Liver (tissue), 9 donors: Measurements from ENCODE around the gene RAD23A. TPM values are rescaled to one million over a fixed set of nuclear protein-coding genes. Genes with fewer than 3 reads are reported as not detected.

ENCODE experiments used
- DNase-seq: peaks from one replicate; pipeline ENCODE4 v3.0.0-alpha.2; 2017; ENCODE audit warnings: low spot score
- H3K27ac ChIP-seq, 2 donors: one replicate each; pipeline ENCODE4 v1.7.0; 2013; ENCODE audit warnings: inconsistent platforms in 2 of 2, low read length in 2 of 2, control low read depth in 1 of 2, low read depth in 1 of 2, mild to moderate bottlenecking in 1 of 2
- H3K27me3 ChIP-seq, 4 donors: one replicate each; pipeline versions ENCODE4 v1.6.1 to v1.7.0; 2013; ENCODE audit warnings: low read length in 3 of 4, inconsistent platforms in 1 of 4, mild to moderate bottlenecking in 1 of 4, moderate library complexity in 1 of 4; ENCODE audit not compliant: control insufficient read depth in 4 of 4, insufficient read depth in 4 of 4
- H3K36me3 ChIP-seq, 4 donors: one replicate each; pipeline versions ENCODE4 v1.6.1 to v1.7.0; 2013; ENCODE audit warnings: low read length in 3 of 4, mild to moderate bottlenecking in 3 of 4, low read depth in 1 of 4, moderate library complexity in 1 of 4; ENCODE audit not compliant: control insufficient read depth in 4 of 4, insufficient read depth in 3 of 4
- H3K4me1 ChIP-seq, 4 donors: one replicate each; pipeline versions ENCODE4 v1.6.1 to v1.7.0; 2013; ENCODE audit warnings: low read length in 3 of 4, mild to moderate bottlenecking in 3 of 4, moderate library complexity in 1 of 4; ENCODE audit not compliant: control insufficient read depth in 4 of 4, insufficient read depth in 4 of 4
- H3K4me3 ChIP-seq, 3 donors: one replicate each; pipeline versions ENCODE4 v1.6.1 to v1.7.0; 2013; ENCODE audit warnings: low read length in 3 of 3, control low read depth in 1 of 3, low read depth in 1 of 3, mild to moderate bottlenecking in 1 of 3
- H3K9ac ChIP-seq, 2 donors: one replicate each; pipeline ENCODE4 v1.7.0; 2013; ENCODE audit warnings: low read length in 2 of 2, mild to moderate bottlenecking in 2 of 2, moderate library complexity in 2 of 2, control low read depth in 1 of 2, low read depth in 1 of 2
- H3K9me3 ChIP-seq, 4 donors: one replicate each; pipeline versions ENCODE4 v1.6.1 to v1.7.0; 2013; ENCODE audit warnings: low read length in 3 of 4; ENCODE audit not compliant: control insufficient read depth in 4 of 4
- ATF3 ChIP-seq: IDR thresholded peaks from 2 replicates; pipeline ENCODE4 v1.6.1; 2016; ENCODE audit warnings: antibody characterized with exemption
- CTCF ChIP-seq: fragments of 150-350 bp; IDR thresholded peaks from 2 replicates; pipeline ENCODE4 v1.5.1; 2017; ENCODE audit warnings: improper control_type of control experiment, low read depth, low read length; ENCODE audit not compliant: missing input control
- GABPA ChIP-seq, 2 donors: IDR thresholded peaks in 1 of 2; conservative IDR thresholded peaks in 1 of 2; 2 replicates each; pipeline ENCODE4 v1.6.1; 2016; ENCODE audit warnings: antibody characterized with exemption in 2 of 2, mild to moderate bottlenecking in 1 of 2, moderate library complexity in 1 of 2
- HNF4A ChIP-seq, 2 donors: conservative IDR thresholded peaks; 2 replicates each; pipeline ENCODE4 v1.6.1; 2016; ENCODE audit warnings: antibody characterized with exemption in 2 of 2, mild to moderate bottlenecking in 2 of 2
- HNF4G ChIP-seq: IDR thresholded peaks from 2 replicates; pipeline ENCODE4 v1.6.1; 2016; ENCODE audit warnings: antibody characterized with exemption
- JUND ChIP-seq, 2 donors: IDR thresholded peaks; 2 replicates each; pipeline ENCODE4 v1.6.1; 2016; ENCODE audit warnings: antibody characterized with exemption in 2 of 2
- RAD21 ChIP-seq, 2 donors: IDR thresholded peaks; 2 replicates each; pipeline ENCODE4 v1.6.1; 2016; ENCODE audit warnings: antibody characterized with exemption in 2 of 2, mild to moderate bottlenecking in 2 of 2
- RXRA ChIP-seq, 2 donors: IDR thresholded peaks; 2 replicates each; pipeline ENCODE4 v1.6.1; 2017 to 2018; ENCODE audit warnings: antibody characterized with exemption in 2 of 2, mild to moderate bottlenecking in 1 of 2
- SP1 ChIP-seq: IDR thresholded peaks from 2 replicates; pipeline ENCODE4 v1.6.1; 2018; ENCODE audit warnings: antibody characterized with exemption, mild to moderate bottlenecking
- YY1 ChIP-seq: IDR thresholded peaks from 2 replicates; pipeline ENCODE4 v1.6.1; 2016; ENCODE audit warnings: antibody characterized with exemption, mild to moderate bottlenecking
- ZBTB33 ChIP-seq: IDR thresholded peaks from 2 replicates; pipeline ENCODE4 v1.6.1; 2016; ENCODE audit warnings: antibody characterized with exemption
- WGBS: extraction: QIAGEN DNeasy Blood & Tissue Kit; methylation state at CpG from one replicate; pipeline ENCODE4 v1.1.7; 2013; 5-methylcytosine and 5-hydroxymethylcytosine counted together
- polyA plus RNA-seq, 2 donors: library from polyadenylated mRNA; stranded (reverse) in 1 of 2; unstranded in 1 of 2; fragments of 200-250 nt in 1 of 2; fragments of >200 nt in 1 of 2; fragmentation: Nextera tagmentation in 1 of 2; extraction: Ambion mirVana in 1 of 2; gene quantifications; one replicate each; pipeline versions ENCODE4 v1.2.1 to v1.2.3, GENCODE V29; 2013 to 2015
- total RNA-seq, 2 donors: library from RNA; depleted of rRNA; stranded (reverse); fragments of >200 nt; gene quantifications; one replicate each; pipeline ENCODE4 v1.2.3, GENCODE V29; 2014
- donor health status: healthy.
- donor health status: healthy.
- donor health status: healthy.
- donor health status: healthy.
- donor health status: healthy.

The RAD23A gene
- total and polyA plus RNA-seq, 4 donors: 42.9 to 112 (median 66.8) TPM

DNA sequence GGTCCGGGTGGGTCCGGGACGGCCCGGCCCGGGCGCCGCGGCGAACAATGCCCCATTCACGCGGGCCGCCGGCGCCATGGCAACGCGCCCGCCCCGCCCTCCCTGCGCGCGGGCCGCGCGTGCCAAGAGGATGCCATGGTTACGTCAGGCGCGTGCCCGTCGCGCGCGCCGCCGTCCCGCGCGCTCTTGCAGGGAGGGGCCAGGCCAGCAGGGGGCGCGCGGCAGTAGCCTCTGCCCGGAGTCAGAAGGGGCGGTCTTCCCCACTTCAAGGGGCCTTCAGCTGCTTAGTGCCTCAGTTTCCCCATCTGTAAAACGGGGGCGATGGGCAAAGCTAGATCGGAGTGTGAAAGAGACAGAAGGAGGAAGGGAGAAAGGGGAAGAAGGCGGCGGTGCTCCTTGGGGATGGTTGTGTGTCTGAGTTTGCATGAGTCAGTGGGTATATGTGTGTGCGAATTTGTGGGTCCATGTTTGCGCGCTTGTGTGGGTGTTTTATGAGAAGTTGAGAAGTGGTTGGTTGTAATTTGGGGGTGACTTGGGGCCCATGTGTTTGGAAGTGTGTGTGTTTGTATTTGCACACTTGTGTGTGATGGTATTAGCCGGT is 38.0 kb downstream of the RAD23A start:
- DNase-seq: peak; percentile 86
- H3K27me3 ChIP-seq: no peaks in the 10 kb centered on the region
- peaks cover 0 to 7% (median 2%) of the 10 kb centered on the region in 4 donors for H3K4me1 ChIP-seq
- TF ChIP-seq RAD21 (IDR thresholded peaks at IDR 0.05) (peak; percentile 82 to 87), CTCF (peak; percentile 94), HNF4G (no peak)
- no peak overlapping the region for H3K27ac ChIP-seq
- H3K9ac ChIP-seq: no peak overlapping the region
- H3K36me3 ChIP-seq: no peaks in the 10 kb centered on the region
- peak overlapping the region in 1 of 3 donors; percentile 26 for H3K4me3 ChIP-seq
- WGBS: 8% methylated on average over 51 of the region's 51 CpGs
- no peaks in the 10 kb centered on the region for H3K9me3 ChIP-seq

GRCh38 chr19:12984143-12984627 is 38.5 kb downstream of the RAD23A start:
- no peaks in the 10 kb centered on the region for H3K27me3 ChIP-seq
- no peak for TF ChIP-seq HNF4G
- no peak for TF ChIP-seq ATF3
- no peak for TF ChIP-seq GABPA (IDR thresholded peaks at IDR 0.05 in 1 of 2, conservative IDR thresholded peaks at IDR 0.05 in 1 of 2)
- no peak for TF ChIP-seq YY1
- TF ChIP-seq RAD21 (IDR thresholded peaks at IDR 0.05): no peak
- TF ChIP-seq HNF4A (conservative IDR thresholded peaks at IDR 0.05): no peak
- TF ChIP-seq SP1: no peak
- no peak for TF ChIP-seq RXRA (IDR thresholded peaks at IDR 0.05)
- TF ChIP-seq JUND (IDR thresholded peaks at IDR 0.05): no peak
- no peak for TF ChIP-seq CTCF
- TF ChIP-seq ZBTB33: no peak
- H3K27ac ChIP-seq: no peak overlapping the region
- no peak overlapping the region for H3K4me3 ChIP-seq
- H3K4me1 ChIP-seq: peaks cover 0 to 7% (median 2%) of the 10 kb centered on the region in 4 donors
- no peaks in the 10 kb centered on the region for H3K9me3 ChIP-seq
- 80% methylated on average over 3 of the region's 3 CpGs for WGBS
- no peak overlapping the region for H3K9ac ChIP-seq
- no peak for DNase-seq
- H3K36me3 ChIP-seq: no peaks in the 10 kb centered on the region
